Measurements from ENCODE around the gene TUBB8B. TPM values are rescaled to one million over a fixed set of nuclear protein-coding genes. Genes with fewer than 3 reads are reported as not detected.

TUBB8B gene
- not detected in 5 replicates for total RNA-seq (2022; extraction: Qiagen RNA extraction; ENCODE audit: low read depth)

DNA sequence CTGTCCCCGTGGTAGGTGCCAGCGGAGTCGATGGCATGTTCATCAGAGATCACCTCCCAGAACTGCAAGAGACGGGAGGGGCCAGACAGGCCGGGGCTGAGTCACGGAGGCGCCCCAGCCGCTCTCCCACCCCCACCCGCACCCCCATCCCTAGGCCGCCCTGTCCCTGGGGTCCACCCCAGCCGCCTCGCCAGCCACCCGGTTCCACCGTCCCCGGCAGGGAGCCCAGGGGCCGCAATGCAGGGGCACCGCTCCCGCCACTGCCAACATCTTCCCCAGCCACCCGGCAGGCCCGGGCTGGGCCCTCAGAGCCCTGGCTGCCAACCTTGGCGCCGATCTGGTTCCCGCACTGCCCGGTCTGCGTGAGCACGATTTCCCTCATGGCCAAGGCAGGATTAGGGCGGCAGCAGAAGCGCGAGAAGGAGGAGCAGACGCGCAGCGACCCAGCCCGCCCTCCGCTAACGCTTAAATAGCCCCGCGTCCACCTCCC is at the start of gene TUBB8B:
Gene TUBB8B, minus strand, starts transcription at position 440 of the 490 bp plus-strand sequence. Its CDS starts 58 bp downstream, at position 382.

Other genes starting within 250 kb of the TUBB8B start
- gene USP14, start 108.9 kb upstream of the TUBB8B start, total RNA-seq (2022; extraction: Qiagen RNA extraction; ENCODE audit: low read depth) = 59.1 to 68.1 TPM (median 65.4 TPM) in 5 replicates
- gene THOC1, start 218.4 kb upstream of the TUBB8B start, total RNA-seq (2022; extraction: Qiagen RNA extraction; ENCODE audit: low read depth) = 14.9 to 20.5 TPM (median 19.2 TPM) in 5 replicates

Data from A549 treated with GW870086 at 1 μM for 4 hours (cell line).